H54 (cell line): Measurements from ENCODE around the gene COX7A2.

Source experiments
- DNase-seq: peaks from one replicate; pipeline ENCODE4 v3.0.0; 2011; ENCODE audit warnings: low spot score, mixed read lengths; ENCODE audit not compliant: insufficient read length
- FAIRE-seq: peaks from 3 replicates; lab custom pipeline; 2011; peaks lifted over from hg19 to GRCh38; lab: Jason Lieb, UNC
- POLR2A ChIP-seq: IDR thresholded peaks from 2 replicates; pipeline ENCODE4 v1.6.1; 2011; ENCODE audit warnings: low read depth, mild to moderate bottlenecking, low read length

Gene COX7A2

GRCh38 chr6:75280131-75280855 lies 36.7 kb upstream of the COX7A2 start:
- FAIRE-seq = peak; percentile 20
- DNase-seq = no peak
- no peak for TF ChIP-seq POLR2A

DNA sequence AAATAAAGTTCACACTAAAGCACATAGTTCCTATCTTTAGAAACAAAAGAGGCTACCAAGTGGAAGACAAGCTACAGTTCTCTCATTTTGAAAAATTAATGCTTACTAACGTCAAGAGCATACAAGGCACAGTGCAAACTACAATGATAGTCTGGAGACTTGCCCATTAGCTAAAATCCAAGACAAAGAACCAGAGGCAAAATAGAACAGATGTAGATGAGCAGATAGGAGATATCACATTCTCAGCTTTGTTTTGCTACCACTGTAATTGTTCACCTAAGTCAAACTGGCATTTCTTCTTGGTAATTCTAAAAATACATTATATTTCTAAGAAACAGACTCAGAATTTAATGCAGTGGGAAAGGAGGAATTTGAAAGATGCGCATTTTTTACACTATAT lies 35.8 kb upstream of the COX7A2 start:
- DNase-seq (no peak), FAIRE-seq (no peak)
- no peak for TF ChIP-seq POLR2A

GRCh38 chr6:75278474-75279077 lies 35.0 kb upstream of the COX7A2 start:
- DNase-seq = no peak
- no peak for TF ChIP-seq POLR2A
- peak; percentile 48 for FAIRE-seq

- TF ChIP-seq POLR2A = no peak
- FAIRE-seq = peak; percentile 87
- no peak for DNase-seq
Observed at GRCh38 chr6:75275067-75275466, 31.5 kb upstream of the COX7A2 start.

DNA sequence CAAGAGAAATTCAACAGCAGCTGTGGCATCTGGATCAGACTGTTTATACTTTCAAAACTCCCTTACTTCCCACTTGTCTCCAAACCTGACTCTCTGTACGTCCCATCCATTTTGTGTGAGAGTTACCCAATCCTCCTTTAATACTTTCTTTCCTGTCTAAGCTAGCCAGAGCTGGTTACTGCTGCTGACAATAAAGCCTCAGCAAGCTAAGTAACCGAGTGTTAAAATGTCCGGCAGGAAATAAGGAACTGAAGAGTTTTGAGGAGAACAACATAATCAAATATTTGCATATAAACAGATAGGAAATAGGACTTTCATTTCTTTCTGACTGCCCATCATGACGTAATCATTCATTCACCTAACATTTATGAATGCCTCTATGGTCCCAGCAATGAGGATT lies 29.4 kb upstream of the COX7A2 start:
- FAIRE-seq = no peak
- no peak for DNase-seq
- no peak for TF ChIP-seq POLR2A

GRCh38 chr6:75272145-75272840 lies 28.7 kb upstream of the COX7A2 start:
- TF ChIP-seq POLR2A = no peak
- DNase-seq (no peak), FAIRE-seq (no peak)

GRCh38 chr6:75268988-75269354 lies 25.4 kb upstream of the COX7A2 start:
- FAIRE-seq (no peak), DNase-seq (no peak)
- TF ChIP-seq POLR2A = no peak

GRCh38 chr6:75268121-75268987 lies 24.8 kb upstream of the COX7A2 start:
- DNase-seq = no peak
- TF ChIP-seq POLR2A = no peak
- FAIRE-seq = peak; percentile 36

- FAIRE-seq (no peak), DNase-seq (no peak)
- TF ChIP-seq POLR2A = no peak
Observed at GRCh38 chr6:75267461-75267860, 23.9 kb upstream of the COX7A2 start.

GRCh38 chr6:75266716-75267291 lies 23.2 kb upstream of the COX7A2 start:
- no peak for DNase-seq
- TF ChIP-seq POLR2A = no peak
- peak; percentile 68 for FAIRE-seq

GRCh38 chr6:75263401-75263750 lies 19.8 kb upstream of the COX7A2 start:
- no peak for FAIRE-seq
- no peak for TF ChIP-seq POLR2A
- no peak for DNase-seq

DNA sequence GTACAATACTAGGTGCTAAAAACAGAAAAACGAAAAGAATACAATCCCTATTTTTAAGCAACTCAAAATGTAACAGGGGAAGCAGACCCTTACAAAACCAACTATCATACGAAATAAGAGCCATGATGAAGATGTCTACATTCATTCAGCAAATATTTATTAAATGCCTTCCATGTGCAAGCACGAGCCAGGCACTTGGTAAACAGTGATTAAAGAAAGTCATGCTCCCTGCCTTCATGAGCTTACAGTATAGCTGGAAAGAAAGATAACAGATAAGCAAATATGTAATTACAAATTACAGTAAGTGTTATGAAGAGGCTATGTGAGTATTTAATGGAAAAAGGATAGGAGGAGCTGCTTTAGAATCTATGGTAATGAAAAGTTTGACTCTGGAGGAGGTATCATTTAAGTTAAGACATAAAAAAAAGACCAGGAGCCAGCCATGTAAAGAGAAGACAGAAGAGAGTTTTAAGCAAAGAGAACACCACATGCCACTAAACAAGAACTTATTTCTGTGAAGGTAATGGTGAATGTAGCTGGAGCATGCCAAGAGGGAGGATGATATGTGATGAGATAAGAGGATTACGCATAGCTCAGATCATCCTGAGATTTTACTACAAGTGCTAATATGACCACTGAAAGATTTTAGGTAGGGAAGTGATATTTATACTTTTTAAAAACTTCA lies 19.3 kb upstream of the COX7A2 start:
- FAIRE-seq (no peak), DNase-seq (no peak)
- no peak for TF ChIP-seq POLR2A

DNA sequence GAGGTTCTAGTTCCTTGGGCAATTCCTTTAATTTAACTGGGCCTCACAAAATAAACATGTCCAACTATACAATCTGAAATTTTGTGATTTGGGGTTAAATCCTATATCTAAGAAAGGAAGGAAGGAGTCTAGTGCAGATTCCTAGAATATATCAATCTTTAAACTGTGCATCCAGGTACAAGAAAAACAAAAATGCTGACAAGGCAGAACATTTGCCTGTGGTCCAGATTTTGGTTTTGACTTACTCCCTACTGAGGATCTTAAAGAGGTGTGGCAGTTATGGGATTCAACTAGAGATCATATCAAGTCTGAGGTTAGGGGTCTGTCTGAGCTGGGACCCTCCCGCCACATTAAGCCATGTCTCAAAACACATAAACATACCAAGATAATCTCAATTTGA lies 17.7 kb upstream of the COX7A2 start:
- DNase-seq (no peak), FAIRE-seq (no peak)
- no peak for TF ChIP-seq POLR2A
